ENCODE measurements around the gene TECTB. TPM values are rescaled to one million over a fixed set of nuclear protein-coding genes. Genes with fewer than 3 reads are reported as not detected.

The TECTB gene
- total and polyA plus RNA-seq, 7 donors: not detected

GRCh38 chr10:112290054-112290373 lies 6.8 kb downstream of the TECTB start:
- no peak for TF ChIP-seq CTCF (IDR thresholded peaks at IDR 0.05)
- H3K27me3 ChIP-seq (ENCODE audit: insufficient read depth in 3 of 3, low read length in 2 of 3): no peaks in the 10 kb centered on the region
- no peaks in the 10 kb centered on the region for H3K36me3 ChIP-seq (ENCODE audit: insufficient read depth in 1 of 2, low read depth in 1 of 2)
- H3K4me1 ChIP-seq: peaks cover 5% of the 10 kb centered on the region
- intact Hi-C loops (cut with DNase I): no loop called here
- DNase-seq (no peak), ATAC-seq (peak in 3 of 4 donors; percentile 51 to 68 (median 54))
- 44 to 66% (median 48%) methylated on average over 2 of the region's 2 CpGs for WGBS, 3 donors
- no peaks in the 10 kb centered on the region for H3K9me3 ChIP-seq
- no peak overlapping the region for H3K4me3 ChIP-seq
- H3K27ac ChIP-seq: no peak overlapping the region

- 96 to 98% (median 97%) methylated on average over 5 of the region's 5 CpGs for WGBS, 3 donors
- H3K27me3 ChIP-seq (ENCODE audit: insufficient read depth in 3 of 3, low read length in 2 of 3): no peaks in the 10 kb centered on the region
- intact Hi-C loops (cut with DNase I): no loop called here
- TF ChIP-seq CTCF (IDR thresholded peaks at IDR 0.05): no peak
- no peak for DNase-seq
- H3K27ac ChIP-seq: no peak overlapping the region
- no peaks in the 10 kb centered on the region for H3K9me3 ChIP-seq
- no peak overlapping the region for H3K4me3 ChIP-seq
- H3K36me3 ChIP-seq (ENCODE audit: insufficient read depth in 1 of 2, low read depth in 1 of 2): no peaks in the 10 kb centered on the region
- ATAC-seq: no peak
- H3K4me1 ChIP-seq: peaks cover 16% of the 10 kb centered on the region
These were observed 11.0 kb downstream of the TECTB start for GRCh38 chr10:112294169-112294568.

GRCh38 chr10:112295853-112296830 lies 12.9 kb downstream of the TECTB start:
- Histone ChIP-seq H3K4me1 (peaks cover 13% of the 10 kb centered on the region), H3K36me3 (ENCODE audit: insufficient read depth in 1 of 2, low read depth in 1 of 2) (no peaks in the 10 kb centered on the region), H3K27me3 (ENCODE audit: insufficient read depth in 3 of 3, low read length in 2 of 3) (no peaks in the 10 kb centered on the region), H3K27ac (no peak overlapping the region), H3K4me3 (no peak overlapping the region), H3K9me3 (no peaks in the 10 kb centered on the region)
- ATAC-seq (peak; percentile 44 to 84 (median 55)), DNase-seq (no peak)
- 24 to 43% (median 39%) methylated on average over 8 of the region's 8 CpGs for WGBS, 3 donors
- no peak for TF ChIP-seq CTCF (IDR thresholded peaks at IDR 0.05)
- intact Hi-C loops (cut with DNase I): no loop called here

GRCh38 chr10:112296908-112297331 lies 13.7 kb downstream of the TECTB start:
- H3K27me3 ChIP-seq (ENCODE audit: insufficient read depth in 3 of 3, low read length in 2 of 3): no peaks in the 10 kb centered on the region
- no peak overlapping the region for H3K27ac ChIP-seq
- ATAC-seq (peak in 2 of 4 donors; percentile 7 to 26), DNase-seq (no peak)
- intact Hi-C loops (cut with DNase I): no loop called here
- peaks cover 13% of the 10 kb centered on the region for H3K4me1 ChIP-seq
- H3K36me3 ChIP-seq (ENCODE audit: insufficient read depth in 1 of 2, low read depth in 1 of 2): no peaks in the 10 kb centered on the region
- TF ChIP-seq CTCF (IDR thresholded peaks at IDR 0.05): no peak
- no peak overlapping the region for H3K4me3 ChIP-seq
- 62 to 74% (median 67%) methylated on average over 9 of the region's 9 CpGs for WGBS, 3 donors
- no peaks in the 10 kb centered on the region for H3K9me3 ChIP-seq

Measured in psoas muscle (tissue), 8 donors.